IMR-90 (cell line): ENCODE results near the gene DAPL1. TPM values are rescaled to one million over a fixed set of nuclear protein-coding genes. Genes with fewer than 3 reads are reported as not detected.

ENCODE experiments used
- ATAC-seq: fragments of 200-7000 bp; cut with Tn5 transposase; 2 replicates; pipeline ENCODE4 v1.9.1; 2020; ENCODE audit warnings: low read depth, mild to moderate bottlenecking, moderate library complexity
- BruUV-seq: library from RNA; stranded (reverse); fragments of 400-500 nt; replicated peaks from 2 replicates; lab custom pipeline; 2021; lab: Mats Ljungman, UMichigan
- CTCF ChIA-PET: fragments of 300-600 bp; formaldehyde crosslinking; extraction: SDS; loops from one replicate; lab custom pipeline; 2021; ENCODE audit warnings: antibody characterized with exemption; lab: Yijun Ruan, JAX
- POLR2A ChIA-PET: fragments of 300-600 bp; sonication (Branson Sonifier 250); formaldehyde crosslinking; loops from one replicate; lab custom pipeline; 2022; ENCODE audit warnings: antibody characterized with exemption; ENCODE audit not compliant: unreplicated experiment; lab: Charles Lee
- DNase-seq: peaks from one replicate; pipeline ENCODE4 v3.0.0; 2013
- H2AFZ ChIP-seq: replicated peaks from 2 replicates; pipeline ENCODE3; 2013; ENCODE audit warnings: low read length, mild to moderate bottlenecking; ENCODE audit not compliant: poor library complexity
- H2AK5ac ChIP-seq: 2 replicates; pipeline ENCODE4 v1.6.1; 2013; ENCODE audit warnings: low read depth, low read length, inconsistent platforms
- H2AK9ac ChIP-seq: replicated peaks from 2 replicates; pipeline ENCODE3; 2013; ENCODE audit warnings: mild to moderate bottlenecking, low read depth, low read length, moderate library complexity; ENCODE audit not compliant: poor library complexity
- H2BK120ac ChIP-seq: 2 replicates; pipeline ENCODE4 v1.6.1; 2013; ENCODE audit warnings: low read depth, low read length, inconsistent platforms
- H2BK15ac ChIP-seq: 3 replicates; pipeline ENCODE4 v1.6.1; 2013; ENCODE audit warnings: low read depth, low read length, inconsistent platforms
- H2BK20ac ChIP-seq: 2 replicates; pipeline ENCODE4 v1.6.1; 2013; ENCODE audit warnings: low read depth, mild to moderate bottlenecking, inconsistent platforms, low read length, moderate library complexity
- H2BK5ac ChIP-seq: 2 replicates; pipeline ENCODE4 v1.6.1; 2013; ENCODE audit warnings: mild to moderate bottlenecking, low read depth, low read length, inconsistent platforms; ENCODE audit not compliant: poor library complexity, severe bottlenecking
- H3K14ac ChIP-seq: replicated peaks from 2 replicates; pipeline ENCODE4 v1.6.1; 2013; ENCODE audit warnings: low read depth, low read length, inconsistent platforms
- H3K18ac ChIP-seq: 2 replicates; pipeline ENCODE4 v1.6.1; 2013; ENCODE audit warnings: low read depth, low read length, control low read depth
- H3K23ac ChIP-seq: 2 replicates; pipeline ENCODE4 v1.6.1; 2013; ENCODE audit warnings: low read depth, low read length, inconsistent platforms
- H3K27ac ChIP-seq: 2 replicates; pipeline ENCODE4 v1.5.1; 2013; ENCODE audit warnings: mild to moderate bottlenecking, control low read depth, low read length; ENCODE audit not compliant: insufficient read depth
- H3K27me3 ChIP-seq: 2 replicates; pipeline ENCODE4 v1.6.1; 2013; ENCODE audit warnings: low read length; ENCODE audit not compliant: control insufficient read depth, insufficient read depth
- H3K36me3 ChIP-seq: 2 replicates; pipeline ENCODE4 v1.6.1; 2013; ENCODE audit warnings: low read length, mixed read lengths; ENCODE audit not compliant: control insufficient read depth, insufficient read depth
- H3K4ac ChIP-seq: 2 replicates; pipeline ENCODE4 v1.6.1; 2013; ENCODE audit warnings: low read depth, low read length, inconsistent platforms
- H3K4me1 ChIP-seq: 2 replicates; pipeline ENCODE4 v1.6.1; 2013; ENCODE audit warnings: low read length, mixed read lengths; ENCODE audit not compliant: control insufficient read depth, insufficient read depth
- H3K4me2 ChIP-seq: 2 replicates; pipeline ENCODE4 v1.6.1; 2013; ENCODE audit warnings: low read depth, mild to moderate bottlenecking, control low read depth, low read length, moderate library complexity
- H3K4me3 ChIP-seq: 2 replicates; pipeline ENCODE4 v1.5.1; 2013; ENCODE audit warnings: low read depth, mild to moderate bottlenecking, control low read depth, low read length, moderate library complexity; ENCODE audit not compliant: insufficient read depth
- H3K56ac ChIP-seq: 2 replicates; pipeline ENCODE4 v1.6.1; 2013; ENCODE audit warnings: low read length, inconsistent platforms; ENCODE audit not compliant: insufficient read depth; ENCODE audit errors: extremely low read depth
- H3K79me1 ChIP-seq, 2 experiments: 2 replicates each; pipeline ENCODE4 v1.6.1; 2013; ENCODE audit warnings: low read length in 2 of 2, inconsistent platforms in 1 of 2, low read depth in 1 of 2
- H3K9ac ChIP-seq: 2 replicates; pipeline ENCODE4 v1.6.1; 2013; ENCODE audit warnings: low read depth, low read length, control low read depth
- H3K9me1 ChIP-seq: 2 replicates; pipeline ENCODE4 v1.6.1; 2013; ENCODE audit warnings: low read length, inconsistent platforms; ENCODE audit not compliant: insufficient read depth
- H3K9me3 ChIP-seq: 2 replicates; pipeline ENCODE4 v1.6.1; 2013; ENCODE audit warnings: low read length; ENCODE audit not compliant: control insufficient read depth, insufficient read depth
- H4K20me1 ChIP-seq: 2 replicates; pipeline ENCODE4 v1.6.1; 2013; ENCODE audit warnings: low read length, inconsistent platforms; ENCODE audit not compliant: insufficient read depth
- H4K5ac ChIP-seq: 2 replicates; pipeline ENCODE4 v1.6.1; 2013; ENCODE audit warnings: mild to moderate bottlenecking, low read depth, low read length, control low read depth
- H4K8ac ChIP-seq, 2 experiments: 2 replicates each; pipeline ENCODE4 v1.6.1; 2013; ENCODE audit warnings: low read depth in 2 of 2, low read length in 2 of 2, control low read depth in 1 of 2, inconsistent platforms in 1 of 2
- H4K91ac ChIP-seq: 2 replicates; pipeline ENCODE4 v1.6.1; 2013; ENCODE audit warnings: low read depth, low read length, inconsistent platforms; ENCODE audit not compliant: insufficient read depth
- BHLHE40 ChIP-seq: fragments of 150-350 bp; IDR thresholded peaks from 2 replicates; pipeline ENCODE4 v1.6.1; 2016; ENCODE audit warnings: mild to moderate bottlenecking, low read depth, low read length
- NFE2L2 ChIP-seq: fragments of 150-350 bp; IDR thresholded peaks from 2 replicates; pipeline ENCODE4 v1.6.1; 2016; ENCODE audit warnings: low read depth, mild to moderate bottlenecking, low read length
- POLR2A ChIP-seq: IDR thresholded peaks from 2 replicates; pipeline ENCODE4 v1.6.1; 2012; ENCODE audit warnings: mild to moderate bottlenecking, low read depth, low read length
- RFX5 ChIP-seq: IDR thresholded peaks from 2 replicates; pipeline ENCODE4 v1.8.0; 2012; ENCODE audit warnings: low read depth, mild to moderate bottlenecking, low read length, moderate library complexity
- dilution Hi-C: fragments of 300-500 bp; cut with HindIII; formaldehyde crosslinking; loops from one replicate; pipeline ENCODE4 v1.14.3; 2018; ENCODE audit warnings: low sequenced_read_pairs; ENCODE audit not compliant: unreplicated experiment
- in situ Hi-C: fragments of 300-500 bp; cut with MboI; formaldehyde crosslinking; loops from 3 replicates; pipeline ENCODE4 v1.14.3; 2019; ENCODE audit warnings: low sequenced_read_pairs, inconsistent platforms, mixed read lengths
- intact Hi-C: fragments of 100-400 bp; cut with micrococcal nuclease; formaldehyde crosslinking; loops from 2 replicates; pipeline ENCODE4 v1.10.0; 2022
- polyA plus RNA-seq, 3 experiments: library from polyadenylated mRNA; depleted of rRNA; stranded (reverse); fragments of >200 nt; gene quantifications; 2 replicates each; pipeline ENCODE4 v1.2.3, GENCODE V29; 2012; ENCODE audit warnings: low replicate concordance in 1 of 3
- total RNA-seq: library from RNA; depleted of rRNA; stranded (reverse); fragments of >200 nt; gene quantifications from 2 replicates; pipeline ENCODE4 v1.2.3, GENCODE V29; 2012

DAPL1 gene
- total and polyA plus RNA-seq, 2 of the 4 experiments (the other 2 are of a cell fraction): not detected

GRCh38 chr2:158845444-158845843, 50.3 kb downstream of the DAPL1 start:
- no peak overlapping the region for H2BK20ac ChIP-seq
- H3K9me1 ChIP-seq: no peaks in the 10 kb centered on the region
- CTCF ChIA-PET: no interaction called here
- POLR2A ChIA-PET: no interaction called here
- no peak overlapping the region for H3K14ac ChIP-seq
- peaks cover 25% of the 10 kb centered on the region for H3K27me3 ChIP-seq
- H3K9me3 ChIP-seq: no peaks in the 10 kb centered on the region
- H2AFZ ChIP-seq: no peak overlapping the region
- H4K20me1 ChIP-seq: no peaks in the 10 kb centered on the region
- intact Hi-C loops (loop anchor here (5.0 kb wide), 1 partner anchor 1172 kb away; no protein-coding TSS in a partner anchor), dilution Hi-C loops (no loop called here), in situ Hi-C loops (no loop called here)
- H3K79me1 ChIP-seq: no peaks in the 10 kb centered on the region
- H2AK5ac ChIP-seq: no peak overlapping the region
- no peak overlapping the region for H3K4me3 ChIP-seq
- no peak overlapping the region for H2BK120ac ChIP-seq
- peaks cover 5% of the 10 kb centered on the region; the same call in 1 of the 2 replicates for H3K4me1 ChIP-seq
- no peak overlapping the region for H4K8ac ChIP-seq
- no peak overlapping the region for H4K91ac ChIP-seq
- no peak for DNase-seq
- H2AK9ac ChIP-seq: no peak overlapping the region
- no peak overlapping the region for H3K18ac ChIP-seq
- no peak overlapping the region for H3K23ac ChIP-seq
- TF ChIP-seq NFE2L2 (no peak), RFX5 (no peak), POLR2A (no peak), BHLHE40 (no peak)
- no peak overlapping the region for H2BK15ac ChIP-seq
- no TSS peak for BruUV-seq
- H4K5ac ChIP-seq: no peak overlapping the region
- no peak overlapping the region for H2BK5ac ChIP-seq
- H3K4ac ChIP-seq: no peak overlapping the region
- no peak overlapping the region for H3K4me2 ChIP-seq
- H3K36me3 ChIP-seq: no peaks in the 10 kb centered on the region
- H3K9ac ChIP-seq: no peak overlapping the region
- no peak overlapping the region for H3K27ac ChIP-seq
- ATAC-seq: no peak
- H3K56ac ChIP-seq: no peak overlapping the region
